CD4-positive, alpha-beta T cell treated with Interleukin-17A for 1 hour (primary cell): ENCODE data around the gene KCNK10.

ENCODE experiments used
- DNase-seq: peaks from one replicate; pipeline ENCODE4 v3.0.0-alpha.2; 2020

The KCNK10 gene

DNA sequence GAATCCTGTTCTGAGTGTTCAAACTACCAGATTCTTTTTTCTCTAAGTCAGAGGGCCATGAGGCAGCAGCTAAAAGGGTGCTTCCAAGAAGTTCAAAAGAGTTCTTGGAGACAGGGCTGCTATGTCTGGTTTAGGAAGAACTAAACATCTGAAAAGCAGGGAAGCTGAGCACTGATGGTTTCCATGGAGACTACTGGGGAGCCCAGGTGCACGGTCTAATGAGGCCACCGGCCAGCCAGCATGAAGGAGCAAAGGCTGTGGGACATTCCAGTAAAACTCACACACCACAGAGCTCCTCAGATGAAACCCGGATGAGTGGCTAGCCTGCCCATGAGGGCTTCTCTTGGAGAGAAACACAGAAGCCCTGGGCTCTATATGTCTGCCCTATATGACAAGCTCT is 97.3 kb downstream of the KCNK10 start:
- DNase-seq: no peak

DNA sequence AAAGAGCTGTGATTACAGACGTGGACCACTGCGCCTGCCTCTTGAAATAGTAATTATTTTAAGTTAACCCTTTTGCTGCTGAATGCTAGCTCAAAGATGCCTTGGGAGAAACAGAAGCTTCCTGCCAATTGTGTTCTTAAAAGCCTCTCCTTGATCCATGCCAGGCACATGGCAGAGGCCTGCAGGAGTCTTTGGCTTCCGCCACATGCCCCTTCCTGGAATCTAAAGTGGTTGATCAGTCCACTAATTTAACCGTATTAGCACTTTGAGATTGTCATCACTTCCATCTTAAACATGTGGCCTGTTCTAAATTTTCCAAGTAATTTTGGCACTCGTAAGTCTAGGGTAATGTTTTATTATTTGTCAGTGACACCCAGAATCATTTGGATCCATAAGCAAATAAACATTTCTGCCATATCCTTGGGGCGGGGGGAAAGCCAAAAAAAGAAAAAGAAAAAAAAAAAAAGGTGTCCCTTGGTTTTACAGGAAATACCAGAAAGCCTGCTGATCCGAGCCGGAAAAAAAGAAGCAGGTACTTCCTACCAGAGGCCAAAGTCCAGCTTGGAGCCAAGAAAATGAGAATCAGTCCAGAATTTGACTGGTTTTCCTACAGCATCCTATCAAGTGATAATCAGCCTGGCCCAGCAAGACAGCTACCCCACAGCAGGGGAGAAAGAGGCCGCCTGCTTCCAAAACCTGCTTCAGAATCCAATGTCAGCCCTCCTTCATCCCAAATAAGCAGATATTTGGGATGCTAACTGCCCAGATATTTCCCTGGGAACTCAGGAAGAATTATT is 104.8 kb downstream of the KCNK10 start:
- DNase-seq: no peak

DNA sequence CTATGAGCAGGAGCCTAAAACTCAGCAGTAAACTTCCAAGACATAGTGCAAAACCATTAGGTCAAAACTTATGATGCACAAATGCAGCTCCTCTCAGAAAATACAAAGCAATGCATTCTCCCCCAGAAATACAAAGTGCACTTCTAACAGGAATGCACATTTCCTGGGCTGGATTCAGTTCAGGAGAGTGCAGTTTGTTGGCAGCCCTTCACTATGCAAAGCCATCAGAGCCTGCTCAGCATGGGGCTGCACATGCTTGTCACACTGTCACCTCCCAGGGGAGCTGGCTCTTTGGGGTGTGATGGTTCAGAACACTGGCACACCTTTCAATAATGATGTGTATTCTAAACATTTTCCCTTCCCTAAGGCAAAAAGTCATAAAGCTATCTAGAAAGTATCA is 110.4 kb downstream of the KCNK10 start:
- DNase-seq: no peak

DNA sequence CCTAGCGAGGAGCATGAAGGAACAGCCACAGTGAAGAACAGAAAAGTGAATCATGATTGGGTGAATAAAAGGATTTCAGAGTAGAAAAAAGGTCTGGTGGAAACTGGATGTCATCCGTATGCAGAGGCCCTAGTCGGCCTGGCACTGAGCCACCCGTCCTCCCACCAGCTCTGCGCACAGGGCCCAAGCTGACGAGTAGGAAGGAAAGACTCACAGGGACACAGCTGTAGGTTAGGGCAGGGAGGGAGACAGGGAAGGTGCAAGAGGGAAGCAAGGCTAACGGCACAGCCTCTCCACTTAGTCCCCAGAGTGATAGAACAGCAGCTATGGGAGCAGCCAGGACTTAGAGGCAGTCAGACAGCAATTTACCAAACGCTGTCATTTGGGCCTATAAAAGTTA is 112.6 kb downstream of the KCNK10 start:
- no peak for DNase-seq

DNA sequence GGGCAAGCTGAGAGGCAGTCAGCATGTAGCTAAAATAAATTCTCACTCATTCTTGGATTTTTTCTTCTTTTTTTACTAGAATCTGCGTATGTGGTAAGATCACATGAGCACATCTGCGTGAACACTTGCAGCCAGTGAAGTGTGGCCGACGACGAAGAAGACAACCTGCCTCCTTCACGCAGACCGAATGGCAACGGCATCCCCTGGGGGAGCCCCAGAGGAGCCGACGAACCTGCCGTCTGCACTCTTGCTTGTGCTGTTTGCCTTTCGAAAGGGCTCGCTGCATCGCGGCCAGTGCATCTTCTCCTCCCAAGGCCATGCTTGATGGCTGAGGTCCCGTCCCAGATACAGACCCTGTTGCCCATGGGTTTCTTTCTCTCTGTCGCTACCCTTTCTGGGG is 113.8 kb downstream of the KCNK10 start:
- no peak for DNase-seq

DNA sequence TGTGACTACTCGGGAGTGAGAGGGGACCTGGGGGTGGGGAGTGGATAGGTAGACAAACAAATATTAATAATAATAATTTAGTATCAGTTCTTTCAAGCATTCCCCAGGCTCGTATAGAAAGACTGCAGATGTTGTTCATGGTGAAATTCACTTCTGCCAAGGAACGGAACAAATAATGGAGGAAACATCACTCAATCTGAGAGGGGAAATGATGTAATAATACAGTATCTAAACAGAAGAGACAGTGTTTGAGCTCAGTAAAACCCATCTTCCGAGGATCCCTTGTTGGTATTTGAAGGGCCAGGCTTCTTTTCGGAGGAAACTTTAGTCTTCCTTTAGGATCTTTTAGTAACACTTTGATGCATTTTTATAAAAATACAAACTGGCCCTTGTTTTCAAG is 114.2 kb downstream of the KCNK10 start:
- DNase-seq: no peak

DNA sequence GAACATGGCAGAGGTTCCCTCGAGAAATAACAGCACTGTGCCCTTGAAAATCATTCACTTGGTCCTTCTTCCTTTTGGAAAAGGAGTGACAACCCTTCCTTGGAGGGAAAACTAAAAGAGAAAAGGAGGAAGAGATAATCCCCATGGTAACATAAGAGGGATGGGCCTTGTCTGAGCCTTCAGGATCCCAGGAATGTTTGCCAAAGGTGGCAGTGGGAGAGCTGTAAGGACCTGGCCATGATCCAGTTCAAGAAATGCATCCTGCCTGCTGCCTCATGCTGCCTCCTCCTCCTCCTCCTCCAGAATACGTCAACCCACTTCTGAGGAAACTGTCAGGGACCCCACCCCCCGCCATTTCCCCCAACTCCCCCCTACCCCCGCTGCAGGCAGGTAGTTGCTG is 118.8 kb downstream of the KCNK10 start:
- no peak for DNase-seq

DNA sequence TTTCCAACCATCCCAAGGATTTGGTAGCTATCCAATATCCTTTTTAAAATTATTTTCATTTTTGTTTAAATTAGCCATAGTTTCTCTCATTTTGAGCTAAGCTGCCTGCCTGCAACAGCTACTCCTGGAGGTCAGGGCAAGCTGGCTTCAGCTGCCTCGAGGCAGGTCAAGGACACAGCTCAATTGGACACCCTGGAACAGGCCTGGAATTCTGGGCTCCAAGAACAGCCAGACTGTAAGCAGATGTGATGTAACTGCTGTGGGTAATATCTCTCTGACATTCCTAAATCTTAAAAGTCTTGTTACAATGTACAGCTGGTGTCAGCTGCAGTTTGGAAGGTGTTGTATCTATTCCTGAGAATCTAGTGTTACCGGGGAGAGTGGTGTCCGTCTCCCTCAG is 119.8 kb downstream of the KCNK10 start:
- DNase-seq: no peak

DNA sequence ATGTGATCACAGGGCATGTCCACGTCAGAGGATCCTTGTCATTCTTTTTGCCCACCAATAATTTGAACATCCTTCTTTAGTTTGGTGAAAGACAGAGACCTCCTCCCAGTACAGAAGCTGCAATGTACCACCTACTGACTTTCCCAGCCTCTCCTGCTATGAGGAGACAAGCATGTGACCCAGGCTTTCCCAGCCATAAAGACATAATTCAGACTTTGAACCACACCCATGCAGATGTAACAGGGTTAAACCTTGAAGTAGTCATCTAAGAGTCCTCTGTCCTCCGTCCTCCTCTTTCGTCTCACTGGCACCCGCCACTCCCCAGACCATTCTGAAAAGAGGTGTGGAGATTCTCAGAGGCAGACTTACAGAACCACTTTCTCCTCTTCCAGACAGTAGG is 120.8 kb downstream of the KCNK10 start:
- no peak for DNase-seq

DNA sequence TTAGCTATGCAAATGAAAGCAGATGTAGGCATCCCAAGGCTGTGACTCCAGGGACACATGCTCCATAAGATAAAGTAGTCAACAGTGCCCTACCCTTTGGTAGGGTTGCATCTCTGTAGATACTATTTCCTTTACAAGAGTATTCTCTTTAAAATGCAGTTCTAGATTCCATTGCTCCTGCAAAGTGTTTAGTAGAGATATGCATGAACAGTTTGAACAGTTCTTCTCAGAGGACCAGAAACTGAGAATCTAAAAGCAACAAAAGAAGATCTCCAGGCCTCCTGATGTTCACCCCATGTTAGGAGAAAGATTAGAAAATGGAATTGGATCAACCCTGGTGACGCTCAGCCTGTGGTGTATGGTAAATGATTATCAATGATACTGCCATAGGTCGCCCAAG is 121.2 kb downstream of the KCNK10 start:
- no peak for DNase-seq

DNA sequence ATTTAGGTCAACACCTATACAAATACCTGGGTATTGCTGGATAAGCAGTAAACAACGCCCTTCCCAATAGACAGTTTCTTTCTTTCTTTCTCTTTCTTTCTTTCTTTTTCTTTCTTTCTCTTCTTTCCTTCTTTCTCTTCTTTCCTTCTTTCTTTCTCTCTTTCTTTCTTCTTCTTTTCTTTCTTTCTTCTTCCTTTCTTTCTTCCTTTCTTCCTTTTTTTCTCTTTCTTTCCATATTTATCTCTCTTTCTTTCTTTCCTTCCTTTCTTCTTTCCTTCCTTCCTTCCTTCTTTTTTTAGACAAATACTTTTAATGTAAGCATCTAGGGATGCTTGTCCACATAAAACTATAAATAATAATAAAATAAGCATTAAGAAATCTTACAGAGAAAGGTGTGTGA is 123.2 kb downstream of the KCNK10 start:
- DNase-seq: no peak

DNA sequence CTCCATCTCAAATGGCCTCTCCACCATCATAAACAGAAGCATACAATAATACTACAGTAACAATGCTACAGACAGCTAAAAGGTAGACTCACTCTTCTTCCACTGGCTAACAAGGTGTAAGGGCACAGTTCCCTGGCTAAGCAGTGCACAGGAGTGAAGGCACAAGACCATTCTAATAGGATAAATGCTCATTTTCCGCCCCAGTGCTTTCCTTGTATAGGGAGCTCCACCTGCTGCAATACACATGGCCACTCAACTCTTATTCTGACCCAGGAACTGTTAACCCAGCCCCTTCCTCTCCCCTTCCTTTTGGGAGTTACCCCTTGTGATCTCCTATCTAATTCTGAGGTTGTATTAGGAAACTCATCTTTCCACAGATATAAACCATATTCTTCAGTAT is 124.6 kb downstream of the KCNK10 start:
- no peak for DNase-seq

DNA sequence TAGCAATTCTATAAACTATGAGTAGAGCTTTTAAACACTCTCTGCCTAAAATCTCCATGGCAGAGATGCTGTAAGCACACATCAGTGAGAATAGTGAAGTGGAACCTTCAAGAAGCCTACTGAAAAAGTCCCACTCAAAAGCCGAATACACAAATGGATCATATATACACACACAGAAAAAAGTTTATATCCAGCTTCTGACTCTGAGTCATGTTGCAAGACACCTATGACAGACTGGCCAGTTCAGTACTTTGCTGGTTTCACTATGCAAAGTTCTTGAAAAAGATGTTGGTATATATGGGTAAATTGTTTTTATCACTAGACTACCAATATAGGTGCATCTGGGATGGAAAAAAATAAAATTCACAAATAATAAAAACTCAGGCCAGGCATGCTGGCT is 126.1 kb downstream of the KCNK10 start:
- DNase-seq: no peak

DNA sequence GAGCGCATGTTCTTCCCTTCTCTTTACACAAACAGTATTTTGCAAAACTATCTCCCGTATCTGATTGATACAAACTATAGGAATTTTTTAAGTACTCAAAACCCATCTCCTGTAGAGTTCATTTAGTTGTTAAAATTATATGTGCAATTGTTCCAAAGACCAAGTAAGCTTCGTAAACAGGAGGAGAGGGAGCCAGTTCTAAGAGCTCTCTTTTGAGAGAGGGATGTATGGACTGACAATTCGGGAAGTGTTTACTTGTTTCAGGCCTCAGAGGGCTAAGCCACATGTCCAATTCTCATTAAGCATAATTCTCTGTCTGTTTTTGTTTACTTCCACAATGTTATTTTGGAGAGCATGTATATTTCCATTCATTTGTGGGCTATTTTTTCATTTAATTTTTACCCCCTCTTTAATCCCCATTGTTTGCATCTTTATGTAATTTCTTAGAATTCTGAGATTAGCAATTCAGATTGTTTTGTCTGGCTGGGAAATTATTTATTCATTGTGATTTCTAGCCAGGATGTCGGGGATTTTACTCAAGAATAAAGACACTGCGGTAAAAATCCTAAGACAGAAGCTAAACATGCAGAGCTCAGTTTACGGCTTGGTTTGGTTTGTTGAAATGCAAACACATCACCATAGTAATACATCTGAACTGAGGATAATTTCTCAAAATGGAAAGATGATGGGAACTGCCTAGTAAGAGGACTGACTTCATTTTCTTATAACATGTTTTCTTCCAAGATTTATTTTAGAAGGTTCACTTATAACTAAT is 126.8 kb downstream of the KCNK10 start:
- no peak for DNase-seq

DNA sequence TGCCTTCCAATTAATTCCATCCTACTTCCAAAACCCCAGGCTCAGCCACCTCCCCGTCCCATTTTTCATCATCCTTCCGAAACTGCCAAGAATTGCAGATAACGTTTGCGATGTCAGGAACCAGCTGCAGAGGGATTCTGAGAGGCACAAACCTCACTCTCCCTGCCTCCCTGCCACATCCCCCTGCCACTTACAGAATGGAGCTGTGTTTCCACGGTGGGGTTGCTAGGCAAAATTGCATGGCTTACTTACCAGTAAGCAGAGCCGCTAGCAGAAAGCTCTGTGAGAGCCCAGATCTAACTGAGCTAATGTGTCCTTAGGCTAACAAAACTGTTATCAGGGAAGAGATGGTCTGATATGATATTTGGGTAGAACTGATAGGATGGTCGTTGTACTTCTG is 127.4 kb downstream of the KCNK10 start:
- no peak for DNase-seq

DNA sequence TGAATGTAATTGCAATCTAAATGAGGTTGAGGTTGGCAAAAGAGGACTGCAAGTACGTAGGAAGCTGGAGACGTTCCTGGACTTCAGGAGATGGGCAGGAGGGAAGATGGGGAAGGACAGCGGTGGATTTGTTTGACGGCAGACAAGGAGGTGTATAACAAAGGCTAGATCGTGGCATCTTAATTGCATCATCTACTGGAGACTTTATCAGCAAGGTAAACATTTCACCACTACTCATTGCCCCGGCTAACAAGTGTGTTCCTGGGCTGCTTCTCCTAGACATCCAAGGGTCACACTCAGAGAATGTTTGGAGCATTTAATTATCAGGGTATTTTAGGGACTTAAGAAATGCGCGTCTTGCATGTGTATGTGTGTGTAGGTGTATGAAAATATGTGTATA is 128.5 kb downstream of the KCNK10 start:
- DNase-seq: no peak

DNA sequence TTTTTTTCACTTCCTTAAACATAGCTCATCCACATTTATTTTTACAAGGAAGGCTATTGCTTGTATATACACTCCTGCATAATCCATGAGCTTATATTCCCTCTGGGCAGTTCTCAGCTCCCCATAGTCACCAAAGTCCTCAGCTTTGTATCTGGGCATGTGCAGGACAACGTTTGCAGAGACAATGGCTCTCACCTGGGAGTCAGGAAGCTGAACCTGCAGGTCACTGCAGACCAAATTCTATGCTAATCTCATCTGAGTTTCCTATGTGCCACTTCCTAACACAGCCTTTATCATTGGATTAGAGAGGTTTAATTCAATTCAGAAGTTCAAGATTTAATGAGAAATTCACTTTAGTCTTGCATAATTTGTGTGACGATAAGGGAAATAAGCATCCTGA is 131.5 kb downstream of the KCNK10 start:
- no peak for DNase-seq

DNA sequence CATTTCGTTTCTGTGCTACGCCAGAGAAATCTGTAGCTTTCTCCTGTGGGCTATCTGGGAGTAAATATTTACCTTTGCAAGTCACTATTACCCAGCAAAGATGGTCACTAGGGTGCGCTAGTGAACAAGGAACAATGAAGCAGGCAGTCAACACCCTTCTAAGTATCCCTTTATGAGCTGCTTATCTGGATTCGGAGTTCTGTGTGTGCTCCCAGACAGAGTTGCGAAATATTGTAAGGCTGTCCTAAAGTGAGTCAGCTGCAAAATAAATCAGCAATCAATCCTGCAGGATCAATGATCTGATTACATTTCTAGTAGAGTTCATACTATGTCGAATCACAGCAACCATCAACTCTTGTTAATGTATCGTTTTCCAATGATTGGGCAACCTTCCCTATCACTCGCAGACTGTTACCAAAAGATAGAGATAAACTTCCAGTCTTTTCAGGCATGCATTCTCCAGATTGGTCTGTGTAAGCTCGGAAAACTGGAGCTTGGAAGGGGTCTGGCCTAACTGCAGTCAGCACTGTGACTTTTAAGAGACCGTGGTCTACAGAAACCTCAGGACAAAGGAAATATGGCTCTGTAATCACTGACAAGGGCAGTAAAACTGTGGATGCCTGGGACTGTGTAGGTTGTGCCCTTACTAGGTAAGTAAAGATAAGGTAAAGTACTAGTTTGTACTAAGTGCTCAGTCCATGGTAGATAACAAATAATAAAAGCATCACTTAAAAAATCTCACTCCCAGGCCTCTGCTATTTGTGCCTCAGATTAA is 133.5 kb downstream of the KCNK10 start:
- DNase-seq: peak; percentile 54

DNA sequence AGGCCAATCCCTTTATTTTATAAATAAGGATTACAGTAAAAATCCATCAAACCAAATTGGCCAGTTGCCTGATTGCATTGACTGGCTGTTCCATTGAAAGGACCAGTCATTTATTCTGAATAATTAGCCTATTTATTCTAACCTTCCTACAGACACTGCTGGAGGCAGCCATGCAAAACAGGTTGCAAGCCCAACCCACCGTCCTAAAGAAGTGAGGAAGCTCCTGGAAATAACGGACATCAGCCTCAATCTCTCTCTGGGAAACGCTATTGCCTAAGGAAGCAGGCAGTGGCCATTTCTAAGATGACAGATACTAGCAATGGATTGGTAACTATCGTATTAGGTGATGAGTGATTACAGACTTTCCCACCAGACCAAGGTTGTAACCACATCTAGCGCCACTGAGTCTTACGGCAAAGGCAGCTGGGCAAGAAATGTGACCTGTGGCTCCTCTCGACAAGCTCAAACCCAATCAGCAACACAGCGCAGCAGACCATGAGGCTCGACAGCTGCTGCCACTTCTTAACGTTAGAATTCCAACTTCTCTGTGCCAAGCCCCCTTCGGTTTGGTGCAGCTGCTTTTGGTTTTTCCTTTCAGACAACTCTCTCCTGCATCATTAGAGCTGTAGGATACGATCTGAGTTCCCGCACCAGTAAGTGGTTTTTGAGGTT is 134.2 kb downstream of the KCNK10 start:
- no peak for DNase-seq

DNA sequence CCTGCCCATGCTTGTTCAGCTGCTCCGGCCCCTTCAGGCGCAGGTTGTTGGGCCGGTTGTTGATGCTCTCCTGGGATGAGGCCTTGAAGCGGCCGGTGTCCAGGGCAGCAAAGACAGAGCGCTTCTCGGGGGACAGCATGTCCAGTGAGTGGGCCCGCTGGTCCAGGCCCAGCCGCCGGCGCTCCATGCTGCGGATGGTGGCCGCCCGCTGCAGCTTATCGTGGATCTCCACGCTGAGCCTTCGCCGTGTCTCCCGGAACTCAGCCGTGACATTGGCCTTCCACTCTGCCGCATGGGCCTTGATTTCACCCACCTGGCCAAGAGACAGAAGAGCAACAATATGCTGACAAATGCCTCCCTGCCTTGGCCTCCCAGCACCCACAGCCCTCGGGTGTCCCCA is 137.2 kb downstream of the KCNK10 start:
- no peak for DNase-seq

DNA sequence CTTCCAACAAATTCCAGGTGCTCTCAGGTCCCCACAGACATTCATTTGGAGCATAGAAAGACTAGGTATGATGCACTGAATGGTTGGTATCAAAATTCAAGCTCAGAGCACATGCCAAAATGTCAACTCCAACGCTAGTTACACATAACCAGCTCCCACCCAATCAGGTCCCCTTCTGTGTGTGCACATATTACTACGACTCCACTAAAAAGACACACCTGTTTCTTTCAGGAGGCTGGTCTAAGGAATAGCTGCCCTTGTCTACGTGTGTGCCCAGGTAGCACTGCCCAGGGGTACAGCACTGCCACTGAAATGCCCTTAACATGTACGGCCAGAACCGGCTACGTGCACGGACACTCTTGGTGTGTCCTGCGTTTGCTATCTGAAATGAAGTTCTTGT is 138.1 kb downstream of the KCNK10 start:
- DNase-seq: no peak

DNA sequence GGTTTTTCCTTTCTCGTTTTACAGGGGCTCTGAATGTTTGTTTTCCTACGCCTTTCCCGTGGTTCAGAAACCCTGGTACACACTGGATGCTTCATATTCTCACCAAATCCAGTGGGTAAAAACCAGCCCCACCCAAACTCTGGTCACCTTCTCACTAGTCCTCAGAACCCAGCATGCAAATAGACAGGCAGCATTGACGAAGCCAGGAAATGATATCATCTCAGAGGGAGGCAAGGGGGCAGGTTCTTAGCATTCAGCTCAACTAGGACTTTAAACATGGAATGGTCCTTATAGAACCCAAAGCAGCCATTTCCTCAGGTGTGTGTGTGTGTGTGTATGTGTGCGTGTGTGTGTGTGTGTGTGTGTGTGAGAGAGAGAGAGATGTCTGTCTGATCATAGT is 142.0 kb downstream of the KCNK10 start:
- no peak for DNase-seq

DNA sequence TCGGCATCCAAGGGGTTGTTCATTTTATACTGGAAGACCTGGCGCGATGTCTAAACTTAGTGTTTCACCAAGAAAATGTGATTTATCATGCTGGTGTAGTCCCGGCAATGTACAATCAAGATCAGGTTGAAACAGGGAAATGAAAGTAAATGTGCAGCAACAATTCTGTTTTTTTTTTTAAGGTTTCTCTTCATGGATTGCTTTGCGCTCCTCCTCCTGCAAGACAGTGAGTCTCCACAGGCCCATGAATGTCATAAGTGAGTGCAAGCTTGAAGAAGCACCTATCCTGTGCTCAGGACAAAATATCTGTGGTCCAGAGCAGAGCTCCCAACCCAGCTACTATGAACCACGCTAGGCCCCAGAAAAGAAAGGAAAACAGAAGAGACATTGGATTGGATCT is 143.4 kb downstream of the KCNK10 start:
- no peak for DNase-seq
